B cell (primary cell): Measurements from ENCODE around the gene MYH3. TPM values are rescaled to one million over a fixed set of nuclear protein-coding genes. Genes with fewer than 3 reads are reported as not detected.

Experiments
- ATAC-seq: fragments of 200-7000 bp; cut with Tn5 transposase; one replicate; pipeline ENCODE4 v1.10.0; 2021; ENCODE audit warnings: low read depth, mild to moderate bottlenecking, moderate number of reproducible peaks, moderate library complexity
- CTCF ChIA-PET: fragments of 350-600 bp; sonication (Branson Sonifier 250); formaldehyde crosslinking; loops from one replicate; lab custom pipeline; 2021; ENCODE audit warnings: antibody characterized with exemption, inconsistent platforms; lab: Charles Lee
- POLR2A ChIA-PET: fragments of 350-600 bp; sonication (Branson Sonifier 250); formaldehyde crosslinking; loops from one replicate; lab custom pipeline; 2021; ENCODE audit warnings: antibody characterized with exemption; lab: Charles Lee
- DNase-seq: peaks from one replicate; pipeline ENCODE4 v3.0.0; 2013
- H2AFZ ChIP-seq: 2 replicates; pipeline ENCODE4 v1.6.1; 2012; ENCODE audit warnings: mild to moderate bottlenecking, low read depth, low read length; ENCODE audit not compliant: insufficient read depth, poor library complexity, severe bottlenecking
- H3K27ac ChIP-seq, 2 donors: 1 replicate in 1 of 2; 2 replicates in 1 of 2; pipeline ENCODE4 v1.5.1; 2012 to 2013; ENCODE audit warnings: low read length in 2 of 2, mild to moderate bottlenecking in 2 of 2, moderate library complexity in 1 of 2
- H3K27me3 ChIP-seq, 4 experiments: fragments of 200-600 bp in 1 of 4; sonication (generic) in 1 of 4; replicated peaks in 1 of 4; 1 replicate in 2 of 4; 2 replicates in 2 of 4; pipeline versions ENCODE4 v1.6.1 to v1.7.0; 2013 to 2016; ENCODE audit warnings: low read length in 3 of 4, mild to moderate bottlenecking in 2 of 4, mixed read lengths in 1 of 4, moderate library complexity in 1 of 4; ENCODE audit not compliant: insufficient read depth in 4 of 4, control insufficient read depth in 3 of 4; ENCODE audit errors: control extremely low read depth in 1 of 4
- H3K36me3 ChIP-seq, 2 experiments: replicated peaks in 1 of 2; 1 replicate in 1 of 2; 2 replicates in 1 of 2; pipeline versions ENCODE4 v1.6.1 to v1.7.1; 2013; ENCODE audit warnings: low read length in 1 of 2; ENCODE audit not compliant: insufficient read depth in 2 of 2, control insufficient read depth in 1 of 2; ENCODE audit errors: control extremely low read depth in 1 of 2, extremely low read depth in 1 of 2
- H3K4me1 ChIP-seq, 2 donors: fragments of 200-600 bp in 1 of 2; sonication (generic) in 1 of 2; 1 replicate in 1 of 2; 2 replicates in 1 of 2; pipeline versions ENCODE4 v1.5.1 to v1.6.1; 2013 to 2017; ENCODE audit warnings: low read length in 2 of 2; ENCODE audit not compliant: control insufficient read depth in 2 of 2, insufficient read depth in 2 of 2
- H3K4me2 ChIP-seq: replicated peaks from 2 replicates; pipeline ENCODE3; 2012; ENCODE audit warnings: mild to moderate bottlenecking, low read depth, low read length; ENCODE audit not compliant: poor library complexity, severe bottlenecking
- H3K4me3 ChIP-seq, 5 experiments: fragments of 200-600 bp in 1 of 5; sonication (generic) in 1 of 5; 1 replicate in 3 of 5; 2 replicates in 2 of 5; pipeline versions ENCODE4 v1.5.1 to v1.7.0; 2011 to 2016; ENCODE audit warnings: low read length in 4 of 5, mild to moderate bottlenecking in 4 of 5, low read depth in 2 of 5, control low read depth in 1 of 5, moderate library complexity in 1 of 5; ENCODE audit not compliant: insufficient read depth in 1 of 5; ENCODE audit errors: control extremely low read depth in 1 of 5, extremely low read depth in 1 of 5
- H3K79me2 ChIP-seq: fragments of 200-600 bp; sonication (generic); one replicate; pipeline ENCODE4 v1.6.0; 2016; ENCODE audit warnings: low read length; ENCODE audit not compliant: control insufficient read depth, insufficient read depth
- H3K9ac ChIP-seq: fragments of 200-600 bp; sonication (generic); 2 replicates; pipeline ENCODE4 v1.6.1; 2017; ENCODE audit warnings: mild to moderate bottlenecking, low read length, moderate library complexity
- H3K9me3 ChIP-seq, 3 donors: one replicate each; pipeline versions ENCODE4 v1.6.1 to v1.7.1; 2013; ENCODE audit warnings: low read length in 2 of 3; ENCODE audit not compliant: control insufficient read depth in 2 of 3, insufficient read depth in 1 of 3; ENCODE audit errors: control extremely low read depth in 1 of 3
- H4K20me1 ChIP-seq: 2 replicates; pipeline ENCODE4 v1.6.0; 2012; ENCODE audit warnings: mild to moderate bottlenecking, low read length; ENCODE audit not compliant: insufficient read depth, control insufficient read depth, poor library complexity, severe bottlenecking
- H3K27ac Mint-ChIP-seq: one replicate; pipeline ENCODE4 v1.8.0; 2021; ENCODE audit warnings: mixed read lengths
- H3K27me3 Mint-ChIP-seq: one replicate; pipeline ENCODE4 v1.8.0; 2021; ENCODE audit warnings: mixed read lengths
- H3K4me1 Mint-ChIP-seq: one replicate; pipeline ENCODE4 v1.8.0; 2021; ENCODE audit warnings: mixed read lengths
- H3K4me3 Mint-ChIP-seq: one replicate; pipeline ENCODE4 v1.8.0; 2021; ENCODE audit warnings: mixed read lengths
- H3K9me3 Mint-ChIP-seq: one replicate; pipeline ENCODE4 v1.8.0; 2022; ENCODE audit warnings: mixed read lengths; ENCODE audit not compliant: insufficient read depth
- EZH2 ChIP-seq: IDR thresholded peaks from 2 replicates; pipeline ENCODE4 v1.6.1; 2012; ENCODE audit warnings: borderline replicate concordance, low read depth, mild to moderate bottlenecking, moderate library complexity, low read length; ENCODE audit not compliant: insufficient read depth, poor library complexity, severe bottlenecking
- WGBS: methylation state at CpG from one replicate; pipeline ENCODE4 v1.1.5; 2013; ENCODE audit warnings: missing lambda C conversion rate; ENCODE audit not compliant: insufficient coverage; 5-methylcytosine and 5-hydroxymethylcytosine counted together
- intact Hi-C: fragments of 100-400 bp; cut with micrococcal nuclease; formaldehyde crosslinking; loops from one replicate; pipeline ENCODE4 v1.10.0; 2022
- polyA plus RNA-seq: library from polyadenylated mRNA; depleted of rRNA; stranded (reverse); fragments of >200 nt; gene quantifications from 2 replicates; pipeline ENCODE4 v1.2.3, GENCODE V29; 2012
- total RNA-seq, 2 donors: library from RNA; stranded (reverse); fragments of 120-200 nt in 1 of 2; gene quantifications; 1 replicate in 1 of 2; 2 replicates in 1 of 2; pipeline versions ENCODE4 v1.2.3 to v1.2.4, GENCODE V29; 2013 to 2022
- TF ChIP-seq, protein P1 (sequence below): fragments of 200-600 bp; IDR thresholded peaks from one replicate; pipeline ENCODE4 v1.8.0; 2022; ENCODE audit warnings: antibody characterized with exemption, mild to moderate bottlenecking

The MYH3 gene
- total and polyA plus RNA-seq, 2 donors (not counting 1 experiment from before 2014, with no cell fraction given): 9.4 to 10.9 TPM

DNA sequence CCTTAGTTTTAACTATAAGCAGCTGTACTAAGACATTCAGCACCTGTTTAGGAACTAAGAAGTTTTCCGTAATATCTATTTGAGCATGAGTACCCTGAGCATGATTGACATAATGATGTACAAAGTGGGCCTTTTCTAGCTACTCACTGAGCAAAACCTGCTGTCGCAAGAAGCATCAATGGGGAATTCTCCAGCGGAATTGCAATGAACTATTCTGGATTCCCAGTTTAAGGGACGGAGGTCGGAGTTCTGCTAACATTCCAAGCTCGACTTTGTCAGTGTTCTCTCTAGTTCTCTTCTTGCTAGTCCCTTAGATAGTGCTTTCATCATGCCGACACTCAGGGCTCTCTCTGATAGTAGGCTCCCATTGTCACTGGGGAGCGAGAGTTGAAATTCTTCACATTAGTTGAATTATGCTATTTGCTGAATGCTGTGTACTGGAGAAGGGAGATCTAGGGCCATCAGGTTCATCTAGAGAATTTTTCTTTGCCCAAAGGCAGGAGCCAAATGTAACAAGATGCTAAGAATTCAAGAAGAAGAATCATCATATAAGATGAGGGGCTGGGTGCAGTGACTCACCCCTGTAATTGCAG is 67.5 kb downstream of the MYH3 start:
- intact Hi-C loops: no loop called here
- no peak overlapping the region for H3K4me2 ChIP-seq
- no peak overlapping the region for H3K27ac ChIP-seq
- H3K4me1 Mint-ChIP-seq: no peaks in the 10 kb centered on the region
- ChIA-PET POLR2A (no interaction called here), CTCF (interaction anchor here (1.3 kb wide), 2 partner anchors 25 to 28 kb away, joined by 3 to 4 read pairs; no protein-coding TSS in a partner anchor)
- DNase-seq (no peak), ATAC-seq (no peak)
- no peaks in the 10 kb centered on the region for H3K79me2 ChIP-seq
- H3K4me1 ChIP-seq: no peaks in the 10 kb centered on the region
- H3K27me3 Mint-ChIP-seq: peaks cover 37% of the 10 kb centered on the region
- no peaks in the 10 kb centered on the region for H3K9me3 Mint-ChIP-seq
- no peak overlapping the region for H3K9ac ChIP-seq
- no peak overlapping the region for H2AFZ ChIP-seq
- H3K36me3 ChIP-seq: no peaks in the 10 kb centered on the region
- H3K9me3 ChIP-seq: no peaks in the 10 kb centered on the region
- H3K27ac Mint-ChIP-seq: no peak overlapping the region
- peaks cover 0 to 5% (median under 1%) of the 10 kb centered on the region in 4 experiments for H3K27me3 ChIP-seq
- TF ChIP-seq EZH2: no peak
- TF ChIP-seq, protein P1, sequence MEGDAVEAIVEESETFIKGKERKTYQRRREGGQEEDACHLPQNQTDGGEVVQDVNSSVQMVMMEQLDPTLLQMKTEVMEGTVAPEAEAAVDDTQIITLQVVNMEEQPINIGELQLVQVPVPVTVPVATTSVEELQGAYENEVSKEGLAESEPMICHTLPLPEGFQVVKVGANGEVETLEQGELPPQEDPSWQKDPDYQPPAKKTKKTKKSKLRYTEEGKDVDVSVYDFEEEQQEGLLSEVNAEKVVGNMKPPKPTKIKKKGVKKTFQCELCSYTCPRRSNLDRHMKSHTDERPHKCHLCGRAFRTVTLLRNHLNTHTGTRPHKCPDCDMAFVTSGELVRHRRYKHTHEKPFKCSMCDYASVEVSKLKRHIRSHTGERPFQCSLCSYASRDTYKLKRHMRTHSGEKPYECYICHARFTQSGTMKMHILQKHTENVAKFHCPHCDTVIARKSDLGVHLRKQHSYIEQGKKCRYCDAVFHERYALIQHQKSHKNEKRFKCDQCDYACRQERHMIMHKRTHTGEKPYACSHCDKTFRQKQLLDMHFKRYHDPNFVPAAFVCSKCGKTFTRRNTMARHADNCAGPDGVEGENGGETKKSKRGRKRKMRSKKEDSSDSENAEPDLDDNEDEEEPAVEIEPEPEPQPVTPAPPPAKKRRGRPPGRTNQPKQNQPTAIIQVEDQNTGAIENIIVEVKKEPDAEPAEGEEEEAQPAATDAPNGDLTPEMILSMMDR: no peak
- no peaks in the 10 kb centered on the region for H4K20me1 ChIP-seq
- 95% methylated on average over 8 of the region's 8 CpGs for WGBS
- no peak overlapping the region for H3K4me3 ChIP-seq
- no peak overlapping the region for H3K4me3 Mint-ChIP-seq

DNA sequence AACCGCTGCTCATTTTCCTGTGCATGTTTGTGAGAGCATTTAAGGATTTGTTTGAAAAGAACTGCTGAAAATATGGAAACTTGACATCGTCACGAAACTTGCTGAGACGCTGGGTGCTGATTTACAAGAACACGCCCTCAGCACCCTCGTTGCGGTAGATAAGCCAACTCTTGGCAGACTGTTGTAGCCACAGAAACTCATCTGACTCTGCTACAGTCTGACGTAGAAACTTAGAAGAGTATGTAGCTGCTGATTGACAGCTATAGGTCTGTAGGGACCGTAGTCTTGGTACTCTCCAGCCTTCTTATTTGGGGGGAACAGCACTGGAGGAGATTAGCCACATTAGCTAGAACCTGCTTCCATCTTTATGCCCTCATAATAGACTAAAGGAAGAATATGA is 71.6 kb downstream of the MYH3 start:
- no peaks in the 10 kb centered on the region for H3K4me1 ChIP-seq
- ATAC-seq: no peak
- intact Hi-C loops: no loop called here

More for the DNA sequence above, 71.6 kb downstream of the MYH3 start:
- no peaks in the 10 kb centered on the region for H4K20me1 ChIP-seq
- CTCF ChIA-PET: interaction anchor here (1.1 kb wide), 1 partner anchor 33 kb away, joined by 3 read pairs; no protein-coding TSS in a partner anchor
- POLR2A ChIA-PET: no interaction called here
- H2AFZ ChIP-seq: no peak overlapping the region
- H3K9ac ChIP-seq: no peak overlapping the region
- Mint-ChIP-seq H3K4me1 (no peaks in the 10 kb centered on the region), H3K4me3 (no peak overlapping the region), H3K27ac (no peak overlapping the region), H3K9me3 (peaks cover 3% of the 10 kb centered on the region), H3K27me3 (peaks cover 39% of the 10 kb centered on the region)
- no peak overlapping the region for H3K27ac ChIP-seq
- no peaks in the 10 kb centered on the region for H3K36me3 ChIP-seq
- no peaks in the 10 kb centered on the region for H3K9me3 ChIP-seq
- DNase-seq: no peak
- H3K27me3 ChIP-seq: no peaks in the 10 kb centered on the region
- TF ChIP-seq, protein P1: no peak
- 92% methylated on average over 7 of the region's 9 CpGs for WGBS
- H3K79me2 ChIP-seq: no peaks in the 10 kb centered on the region
- H3K4me2 ChIP-seq: no peak overlapping the region
- no peak overlapping the region for H3K4me3 ChIP-seq
